Measurements from ENCODE around the gene SH2D1B. TPM values are rescaled to one million over a fixed set of nuclear protein-coding genes. Genes with fewer than 3 reads are reported as not detected.

SH2D1B gene
- total and polyA plus RNA-seq, 8 donors, result 0.33 to 0.73 TPM; not detected in 6

- no peak overlapping the region for H3K27ac ChIP-seq
- TF ChIP-seq POLR2AphosphoS5 (IDR thresholded peaks at IDR 0.05) (no peak), POLR2A (IDR thresholded peaks at IDR 0.05) (no peak), CTCF (IDR thresholded peaks at IDR 0.05) (no peak), EP300 (IDR thresholded peaks at IDR 0.05) (no peak)
- peaks cover 0 to 12% (median 8%) of the 10 kb centered on the region in 4 donors for H3K4me1 ChIP-seq
- DNase-seq, result peak in 1 of 2 donors; percentile 17
- H3K27me3 ChIP-seq, result no peaks in the 10 kb centered on the region
- whole genome bisulfite sequencing, 5 donors, result 32 to 53% (median 41%) methylated on average over 13 of the region's 13 CpGs
- intact Hi-C loops (cut with DNase I; ENCODE audit: low total_unique reads), result no loop called here
- H3K36me3 ChIP-seq, result peaks cover 6 to 30% (median 17%) of the 10 kb centered on the region in 4 donors
- H3K9me3 ChIP-seq, result no peaks in the 10 kb centered on the region
- no peak overlapping the region for H3K4me3 ChIP-seq
Observed at GRCh38 chr1:162372159-162373071, 39.5 kb downstream of the SH2D1B start.

DNA sequence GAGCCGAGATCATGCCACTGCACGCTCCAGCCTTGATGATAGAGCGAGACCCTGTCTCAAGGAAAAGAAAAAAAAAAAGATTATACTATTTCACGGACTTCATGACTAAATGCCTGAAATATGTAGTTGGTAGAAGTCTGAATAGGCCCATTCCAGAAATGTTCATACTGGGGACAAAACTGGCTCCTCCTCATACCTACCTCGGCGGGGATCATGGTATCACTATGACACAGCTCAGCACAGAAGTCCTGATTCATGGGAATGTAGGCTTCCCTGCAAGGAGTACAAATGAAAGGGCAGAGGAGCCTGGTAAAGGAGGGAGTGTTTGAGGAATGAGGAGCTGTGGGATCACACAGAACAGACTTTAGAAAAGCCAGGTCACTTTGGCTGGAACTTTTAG, 40.3 kb downstream of the SH2D1B start:
- intact Hi-C loops (cut with DNase I; ENCODE audit: low total_unique reads), result no loop called here
- peaks cover 0 to 12% (median 8%) of the 10 kb centered on the region in 4 donors for H3K4me1 ChIP-seq

GRCh38 chr1:162370721-162371120, 41.2 kb downstream of the SH2D1B start:
- H3K4me1 ChIP-seq, result peaks cover 0 to 12% (median 8%) of the 10 kb centered on the region in 4 donors
- intact Hi-C loops (cut with DNase I; ENCODE audit: low total_unique reads), result no loop called here
- H3K27ac ChIP-seq, result no peak overlapping the region
- DNase-seq, result no peak
- 94 to 98% (median 97%) methylated on average over 3 of the region's 3 CpGs for WGBS, 5 donors
- no peak overlapping the region for H3K4me3 ChIP-seq
- H3K9me3 ChIP-seq, result no peaks in the 10 kb centered on the region
- H3K27me3 ChIP-seq, result no peaks in the 10 kb centered on the region
- H3K36me3 ChIP-seq, result peaks cover 6 to 37% (median 29%) of the 10 kb centered on the region in 4 donors
- TF ChIP-seq EP300 (IDR thresholded peaks at IDR 0.05) (no peak), CTCF (IDR thresholded peaks at IDR 0.05) (no peak)

More for the DNA sequence above, 40.3 kb downstream of the SH2D1B start:
- no peak for DNase-seq
- Histone ChIP-seq H3K27me3 (no peaks in the 10 kb centered on the region), H3K9me3 (no peaks in the 10 kb centered on the region), H3K4me3 (no peak overlapping the region), H3K36me3 (peaks cover 6 to 37% (median 25%) of the 10 kb centered on the region in 4 donors), H3K27ac (no peak overlapping the region)
- no peak for TF ChIP-seq POLR2AphosphoS5 (IDR thresholded peaks at IDR 0.05)
- no peak for TF ChIP-seq POLR2A (IDR thresholded peaks at IDR 0.05)
- WGBS, 5 donors, result 86 to 92% (median 90%) methylated on average over 6 of the region's 6 CpGs

DNA sequence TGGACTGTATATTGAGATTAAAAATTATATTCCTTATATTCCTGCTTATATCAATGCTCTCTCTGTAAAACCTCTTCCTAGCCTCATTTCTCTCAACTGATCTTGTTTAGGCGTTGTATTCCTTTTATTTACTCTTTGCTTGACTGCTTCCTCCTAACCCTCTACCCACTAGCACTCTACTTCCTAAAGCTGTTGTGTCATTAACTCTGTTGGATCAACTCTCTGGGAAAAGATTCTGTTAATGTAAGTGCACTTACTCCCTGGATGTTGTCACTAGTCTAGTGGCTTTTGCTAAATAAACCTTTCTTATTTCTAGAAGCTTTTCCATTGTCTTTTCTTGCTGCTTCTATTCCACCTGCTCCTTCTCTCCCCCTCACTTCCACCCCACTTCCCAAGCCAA, 41.8 kb downstream of the SH2D1B start:
- Histone ChIP-seq H3K4me1 (peaks cover 0 to 12% (median 8%) of the 10 kb centered on the region in 4 donors), H3K27ac (no peak overlapping the region), H3K36me3 (peaks cover 6 to 38% (median 30%) of the 10 kb centered on the region in 4 donors), H3K27me3 (no peaks in the 10 kb centered on the region), H3K4me3 (no peak overlapping the region), H3K9me3 (no peaks in the 10 kb centered on the region)
- WGBS, 5 donors, result 82 to 90% (median 90%) methylated on average over 1 of the region's 1 CpG
- intact Hi-C loops (cut with DNase I; ENCODE audit: low total_unique reads), result no loop called here
- TF ChIP-seq EP300 (IDR thresholded peaks at IDR 0.05), result no peak
- no peak for TF ChIP-seq POLR2A (IDR thresholded peaks at IDR 0.05)
- no peak for TF ChIP-seq CTCF (IDR thresholded peaks at IDR 0.05)
- TF ChIP-seq POLR2AphosphoS5 (IDR thresholded peaks at IDR 0.05), result no peak
- DNase-seq, result no peak

GRCh38 chr1:162369571-162369970, 42.4 kb downstream of the SH2D1B start:
- Histone ChIP-seq H3K4me3 (no peak overlapping the region), H3K4me1 (peaks cover 0 to 12% (median 8%) of the 10 kb centered on the region in 4 donors), H3K36me3 (peaks cover 6 to 36% (median 30%) of the 10 kb centered on the region in 4 donors), H3K27me3 (no peaks in the 10 kb centered on the region), H3K27ac (no peak overlapping the region), H3K9me3 (no peaks in the 10 kb centered on the region)
- DNase-seq, result no peak
- intact Hi-C loops (cut with DNase I; ENCODE audit: low total_unique reads), result no loop called here
- WGBS, 5 donors, result 89 to 93% (median 92%) methylated on average over 7 of the region's 7 CpGs
- TF ChIP-seq EP300 (IDR thresholded peaks at IDR 0.05), result no peak
- TF ChIP-seq POLR2AphosphoS5 (IDR thresholded peaks at IDR 0.05), result no peak
- no peak for TF ChIP-seq CTCF (IDR thresholded peaks at IDR 0.05)
- TF ChIP-seq POLR2A (IDR thresholded peaks at IDR 0.05), result no peak
